ENCODE data around the gene TTLL12. TPM values are rescaled to one million over a fixed set of nuclear protein-coding genes. Genes with fewer than 3 reads are reported as not detected.

Gene TTLL12
- total RNA-seq, 1 experiment from 2014 or later: 63.4 TPM

GRCh38 chr22:43226377-43227238 is 39.7 kb upstream of the TTLL12 start:
- CTCF ChIA-PET: interaction anchor here (2.2 kb wide), 1 partner anchor 39 kb away, joined by 9 read pairs; no protein-coding TSS in a partner anchor
- peaks cover 61% of the 10 kb centered on the region for H3K27me3 Mint-ChIP-seq (ENCODE audit: unreplicated experiment)
- peaks cover 18% of the 10 kb centered on the region for H3K4me1 Mint-ChIP-seq (ENCODE audit: low read depth, unreplicated experiment)
- no peaks in the 10 kb centered on the region for H3K9me3 Mint-ChIP-seq (ENCODE audit: low read depth, unreplicated experiment)
- peaks cover 4% of the 10 kb centered on the region for H3K36me3 Mint-ChIP-seq (ENCODE audit: insufficient read depth, unreplicated experiment)
- no peak for DNase-seq
- intact Hi-C loops (cut with micrococcal nuclease; ENCODE audit: unreplicated experiment): no loop called here
- H3K4me3 Mint-ChIP-seq (ENCODE audit: low read depth, unreplicated experiment): no peak overlapping the region
- TF ChIP-seq CTCF (IDR thresholded peaks at IDR 0.05; ENCODE audit: unreplicated experiment): no peak
- no TSS peak for BruUV-seq (replicated peaks)
- no peak overlapping the region for H3K27ac Mint-ChIP-seq (ENCODE audit: unreplicated experiment)

- BruUV-seq (replicated peaks): no TSS peak
- Mint-ChIP-seq H3K4me3 (ENCODE audit: low read depth, unreplicated experiment) (no peak overlapping the region), H3K9me3 (ENCODE audit: low read depth, unreplicated experiment) (no peaks in the 10 kb centered on the region), H3K27me3 (ENCODE audit: unreplicated experiment) (peaks cover 64% of the 10 kb centered on the region), H3K27ac (ENCODE audit: unreplicated experiment) (no peak overlapping the region), H3K36me3 (ENCODE audit: insufficient read depth, unreplicated experiment) (no peaks in the 10 kb centered on the region), H3K4me1 (ENCODE audit: low read depth, unreplicated experiment) (peaks cover 8% of the 10 kb centered on the region)
- CTCF ChIA-PET: no interaction called here
- TF ChIP-seq CTCF (IDR thresholded peaks at IDR 0.05; ENCODE audit: unreplicated experiment): no peak
- DNase-seq: no peak
- intact Hi-C loops (cut with micrococcal nuclease; ENCODE audit: unreplicated experiment): no loop called here
Measured at GRCh38 chr22:43225609-43226008, 38.7 kb upstream of the TTLL12 start.

DNA sequence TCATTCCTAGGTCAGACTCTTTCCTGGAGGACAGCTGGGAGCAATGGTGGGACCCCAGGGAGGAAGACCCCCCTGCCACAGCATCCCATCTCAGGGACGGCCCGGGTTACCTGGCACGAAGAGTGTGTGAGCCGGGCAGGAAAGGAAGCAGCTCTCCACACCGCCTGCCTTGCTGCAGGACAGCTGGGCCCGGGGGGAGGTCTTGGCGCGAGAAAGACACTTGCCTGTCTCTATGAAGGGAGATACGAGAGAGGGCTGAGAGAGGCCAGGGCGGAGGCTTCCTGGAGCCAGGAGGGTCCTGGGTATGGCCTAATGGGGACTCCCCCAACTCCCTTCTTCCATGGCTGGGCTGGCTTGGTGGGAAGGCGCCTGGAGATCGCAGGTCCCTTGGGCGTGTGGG is 36.1 kb upstream of the TTLL12 start:
- no peaks in the 10 kb centered on the region for H3K36me3 Mint-ChIP-seq (ENCODE audit: insufficient read depth, unreplicated experiment)
- DNase-seq: no peak
- TF ChIP-seq CTCF (IDR thresholded peaks at IDR 0.05; ENCODE audit: unreplicated experiment): no peak
- peaks cover 12% of the 10 kb centered on the region for H3K4me1 Mint-ChIP-seq (ENCODE audit: low read depth, unreplicated experiment)
- H3K27me3 Mint-ChIP-seq (ENCODE audit: unreplicated experiment): peaks cover 72% of the 10 kb centered on the region
- CTCF ChIA-PET: no interaction called here
- intact Hi-C loops (cut with micrococcal nuclease; ENCODE audit: unreplicated experiment): no loop called here
- BruUV-seq (replicated peaks): no TSS peak
- H3K9me3 Mint-ChIP-seq (ENCODE audit: low read depth, unreplicated experiment): no peaks in the 10 kb centered on the region
- H3K4me3 Mint-ChIP-seq (ENCODE audit: low read depth, unreplicated experiment): no peak overlapping the region
- no peak overlapping the region for H3K27ac Mint-ChIP-seq (ENCODE audit: unreplicated experiment)

DNA sequence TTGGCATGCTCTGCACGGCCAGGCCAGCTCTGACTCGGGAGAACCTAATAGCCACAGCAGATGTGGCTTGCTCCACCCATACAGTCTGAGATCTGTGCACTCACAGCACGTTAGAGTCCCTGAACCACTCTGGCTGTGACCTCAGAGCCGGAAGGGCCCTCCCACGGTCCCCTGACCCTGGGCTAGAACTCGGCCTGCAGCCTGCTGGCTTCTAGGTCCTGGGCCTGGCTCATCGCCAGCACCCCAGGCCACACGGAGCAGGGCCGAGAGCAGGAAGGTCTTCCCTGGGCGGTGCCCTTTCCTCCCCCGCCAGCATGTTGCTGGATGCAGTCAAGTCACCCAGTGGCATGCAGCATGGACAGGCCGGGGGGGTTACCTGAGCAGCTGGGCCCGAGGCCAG is 35.3 kb upstream of the TTLL12 start:
- H3K27ac Mint-ChIP-seq (ENCODE audit: unreplicated experiment): no peak overlapping the region
- DNase-seq: no peak
- H3K4me3 Mint-ChIP-seq (ENCODE audit: low read depth, unreplicated experiment): no peak overlapping the region
- TF ChIP-seq CTCF (IDR thresholded peaks at IDR 0.05; ENCODE audit: unreplicated experiment): no peak
- no TSS peak for BruUV-seq (replicated peaks)
- intact Hi-C loops (cut with micrococcal nuclease; ENCODE audit: unreplicated experiment): no loop called here
- peaks cover 11% of the 10 kb centered on the region for H3K4me1 Mint-ChIP-seq (ENCODE audit: low read depth, unreplicated experiment)
- peaks cover 72% of the 10 kb centered on the region for H3K27me3 Mint-ChIP-seq (ENCODE audit: unreplicated experiment)
- no peaks in the 10 kb centered on the region for H3K36me3 Mint-ChIP-seq (ENCODE audit: insufficient read depth, unreplicated experiment)
- no peaks in the 10 kb centered on the region for H3K9me3 Mint-ChIP-seq (ENCODE audit: low read depth, unreplicated experiment)
- CTCF ChIA-PET: interaction anchor here (1.1 to 1.2 kb wide), 2 partner anchors 35 to 416 kb away, joined by 3 to 4 read pairs; no protein-coding TSS in a partner anchor

Data from Calu3 (cell line).